RWPE1 (cell line): Measurements from ENCODE around the gene OR10V1.

Experiments used
- CTCF ChIA-PET: fragments of 350-600 bp; sonication (Branson Sonifier 250); formaldehyde crosslinking; extraction: SDS; loops from one replicate; lab custom pipeline; 2021; lab: Yijun Ruan, JAX
- POLR2A ChIA-PET: fragments of 400-600 bp; formaldehyde crosslinking; extraction: SDS; loops from one replicate; lab custom pipeline; 2020; ENCODE audit warnings: antibody characterized with exemption; ENCODE audit not compliant: low non-redundant PET; lab: Yijun Ruan, JAX
- DNase-seq: peaks from one replicate; pipeline ENCODE4 v3.0.0; 2012; ENCODE audit warnings: low spot score
- H3K27ac ChIP-seq: fragments of 450-650 bp; 2 replicates; pipeline ENCODE4 v1.5.1; 2017
- TF ChIP-seq, protein P1 (sequence below): fragments of 450-650 bp; conservative IDR thresholded peaks from 2 replicates; pipeline ENCODE4 v1.5.1; 2017; ENCODE audit warnings: low read depth, mild to moderate bottlenecking

Gene OR10V1

DNA sequence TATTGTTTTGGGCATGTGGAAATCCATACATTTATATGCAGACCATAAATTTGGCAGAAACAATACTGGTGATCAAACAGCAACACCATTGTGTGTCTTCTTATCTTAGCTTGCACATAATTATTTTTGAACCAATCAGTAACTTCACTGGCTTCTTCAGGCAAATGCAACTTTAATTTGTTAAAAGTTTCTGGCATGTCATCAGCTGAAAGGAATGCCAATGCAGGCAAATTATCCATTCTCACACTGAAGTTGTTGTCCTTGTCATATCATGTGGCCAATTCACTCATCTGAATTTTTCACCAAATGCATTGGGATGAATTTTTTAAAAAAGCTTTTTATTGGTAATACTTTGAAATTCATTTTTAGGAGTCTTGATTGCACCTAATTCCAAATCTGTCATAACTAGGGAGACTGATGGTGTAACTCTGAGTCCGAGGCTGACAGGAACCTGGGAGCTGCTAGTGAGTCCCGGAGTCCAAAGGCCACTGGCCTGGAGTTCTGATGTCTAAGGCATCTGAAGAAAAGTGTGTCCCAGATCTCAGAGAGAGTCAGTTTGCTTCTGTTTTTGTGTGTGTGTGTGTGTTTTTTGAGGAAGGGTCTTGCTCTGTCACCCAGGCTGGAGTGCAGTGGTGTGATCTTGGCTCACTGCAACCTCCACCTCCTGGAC is 17.4 kb upstream of the OR10V1 start:
- ChIA-PET CTCF (interaction anchor here (0.6 kb wide), 1 partner anchor 520 kb away, joined by 3 read pairs; no protein-coding TSS in a partner anchor), POLR2A (no interaction called here)
- no peak overlapping the region for H3K27ac ChIP-seq
- no peak for DNase-seq
- TF ChIP-seq, protein P1, sequence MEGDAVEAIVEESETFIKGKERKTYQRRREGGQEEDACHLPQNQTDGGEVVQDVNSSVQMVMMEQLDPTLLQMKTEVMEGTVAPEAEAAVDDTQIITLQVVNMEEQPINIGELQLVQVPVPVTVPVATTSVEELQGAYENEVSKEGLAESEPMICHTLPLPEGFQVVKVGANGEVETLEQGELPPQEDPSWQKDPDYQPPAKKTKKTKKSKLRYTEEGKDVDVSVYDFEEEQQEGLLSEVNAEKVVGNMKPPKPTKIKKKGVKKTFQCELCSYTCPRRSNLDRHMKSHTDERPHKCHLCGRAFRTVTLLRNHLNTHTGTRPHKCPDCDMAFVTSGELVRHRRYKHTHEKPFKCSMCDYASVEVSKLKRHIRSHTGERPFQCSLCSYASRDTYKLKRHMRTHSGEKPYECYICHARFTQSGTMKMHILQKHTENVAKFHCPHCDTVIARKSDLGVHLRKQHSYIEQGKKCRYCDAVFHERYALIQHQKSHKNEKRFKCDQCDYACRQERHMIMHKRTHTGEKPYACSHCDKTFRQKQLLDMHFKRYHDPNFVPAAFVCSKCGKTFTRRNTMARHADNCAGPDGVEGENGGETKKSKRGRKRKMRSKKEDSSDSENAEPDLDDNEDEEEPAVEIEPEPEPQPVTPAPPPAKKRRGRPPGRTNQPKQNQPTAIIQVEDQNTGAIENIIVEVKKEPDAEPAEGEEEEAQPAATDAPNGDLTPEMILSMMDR, result no peak

DNA sequence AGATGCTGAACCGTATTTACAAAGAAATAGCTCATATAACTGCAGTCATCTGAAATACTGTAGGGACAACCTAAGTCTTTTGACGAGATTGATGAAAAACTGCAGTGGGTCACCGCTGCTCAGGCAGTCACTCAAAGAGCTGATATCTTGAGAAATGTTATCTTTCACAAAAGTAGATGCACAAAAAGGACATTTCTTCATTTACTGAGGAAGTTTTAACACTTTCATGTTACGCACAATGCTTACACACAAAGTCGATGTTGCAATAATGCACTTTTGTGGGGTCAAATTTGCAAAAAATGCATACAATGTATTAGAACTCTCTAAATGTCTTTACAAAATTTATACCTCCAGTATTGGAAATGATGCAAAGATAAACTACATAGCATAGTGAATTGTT is 16.2 kb upstream of the OR10V1 start:
- CTCF ChIA-PET, result no interaction called here

DNA sequence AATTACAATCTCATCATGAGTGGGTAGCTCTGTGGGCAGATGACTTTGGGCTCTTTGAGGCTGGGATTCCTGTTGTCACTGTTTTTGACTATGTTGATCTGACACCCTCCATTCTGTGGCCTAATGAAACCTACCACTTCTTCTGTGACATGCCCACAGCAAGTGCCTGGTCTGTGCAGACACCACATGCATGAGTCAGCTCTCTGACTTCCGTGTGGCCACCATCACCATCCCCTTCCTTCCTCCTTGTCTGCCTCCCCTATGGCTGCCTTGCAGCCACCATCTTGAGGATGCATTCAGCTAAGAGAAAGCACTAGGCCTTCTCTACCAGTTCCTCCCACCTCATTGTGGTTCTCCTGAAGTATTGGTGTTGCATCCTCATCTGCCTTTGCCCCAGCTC is 15.3 kb upstream of the OR10V1 start:
- ChIA-PET CTCF (no interaction called here), POLR2A (no interaction called here)
- no peak overlapping the region for H3K27ac ChIP-seq
- TF ChIP-seq, protein P1, result no peak
- no peak for DNase-seq

More for the DNA sequence above, 16.2 kb upstream of the OR10V1 start:
- no peak overlapping the region for H3K27ac ChIP-seq
- DNase-seq, result no peak
- TF ChIP-seq, protein P1, result no peak
- POLR2A ChIA-PET, result no interaction called here

DNA sequence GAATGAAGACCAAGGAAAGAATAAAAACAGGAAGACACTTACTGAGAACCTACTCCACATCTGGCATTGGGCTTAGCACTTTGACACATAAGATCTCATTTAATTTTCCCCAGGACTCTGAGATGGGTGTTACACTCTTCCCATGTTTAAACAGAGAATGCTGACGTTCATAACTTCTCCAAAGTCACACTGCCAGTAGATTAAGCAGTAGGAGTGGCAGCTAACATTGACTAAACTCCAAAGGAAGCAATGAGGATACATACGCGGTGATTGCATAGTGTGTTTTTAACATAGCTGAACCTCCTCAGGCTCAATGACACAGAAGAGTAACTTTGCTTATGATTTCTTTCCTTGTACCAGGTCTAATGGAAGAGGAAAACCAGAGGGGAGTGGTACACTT is 14.5 kb upstream of the OR10V1 start:
- TF ChIP-seq, protein P1, result no peak
- CTCF ChIA-PET, result no interaction called here
- H3K27ac ChIP-seq, result no peak overlapping the region
- POLR2A ChIA-PET, result no interaction called here
- DNase-seq, result no peak

DNA sequence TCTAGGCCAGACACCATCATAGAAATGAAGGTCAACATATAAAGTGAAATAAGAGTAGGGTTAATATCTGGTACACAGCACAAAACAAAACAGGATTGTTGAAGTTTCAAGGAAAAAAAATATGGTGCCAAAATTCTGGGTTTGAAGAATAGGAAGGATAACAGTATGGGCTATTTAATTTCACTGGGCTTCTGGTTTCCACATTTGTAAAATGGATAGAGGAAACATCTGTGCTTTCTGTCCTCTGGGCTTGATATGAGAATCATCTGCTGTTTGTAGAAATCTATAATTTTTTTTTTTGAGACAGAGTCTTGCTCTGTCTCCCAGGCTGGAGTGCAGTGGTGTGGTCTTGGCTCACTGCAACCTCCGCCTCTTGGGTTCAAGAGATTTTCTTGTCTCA is 13.8 kb upstream of the OR10V1 start:
- DNase-seq, result no peak
- H3K27ac ChIP-seq, result no peak overlapping the region
- ChIA-PET POLR2A (no interaction called here), CTCF (no interaction called here)
- TF ChIP-seq, protein P1, result no peak

DNA sequence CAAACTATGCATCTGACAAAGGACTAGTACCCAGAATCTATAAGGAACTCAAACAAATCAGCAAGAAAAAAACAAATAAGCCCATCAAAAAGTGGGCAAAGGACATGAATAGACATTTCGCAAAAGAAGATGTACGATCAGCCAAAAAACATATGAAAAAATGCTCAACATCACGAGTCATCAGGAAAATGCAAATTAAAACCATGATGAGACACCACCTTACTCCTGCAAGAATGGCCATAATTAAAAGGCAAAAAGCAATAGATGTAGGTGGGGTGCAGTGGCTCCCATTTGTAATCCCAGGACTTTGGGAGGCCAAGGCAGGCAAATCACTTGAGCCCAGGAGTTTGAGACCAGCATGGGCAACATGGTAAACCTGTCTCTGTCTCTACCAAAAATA is 10.4 kb upstream of the OR10V1 start:
- DNase-seq, result no peak
- CTCF ChIA-PET, result no interaction called here
- TF ChIP-seq, protein P1, result no peak

More for the DNA sequence above, 10.4 kb upstream of the OR10V1 start:
- POLR2A ChIA-PET, result no interaction called here
- H3K27ac ChIP-seq, result no peak overlapping the region
